Cardiac fibroblast (primary cell): ENCODE data around the gene EGLN1.

Experiments used
- DNase-seq, 2 donors: peaks; one replicate each; pipeline versions ENCODE4 v3.0.0 to v3.0.0-alpha.2; 2010; ENCODE audit warnings: low read depth in 2 of 2
- H3K4me3 ChIP-seq, 2 donors: replicated peaks in 1 of 2; 1 replicate in 1 of 2; 2 replicates in 1 of 2; pipeline ENCODE4 v1.5.1; 2011; ENCODE audit warnings: low read depth in 2 of 2, low read length in 2 of 2, mild to moderate bottlenecking in 2 of 2, moderate library complexity in 1 of 2
- TF ChIP-seq, protein P1 (sequence below): IDR thresholded peaks from one replicate; pipeline ENCODE4 v1.5.1; 2011; ENCODE audit warnings: low read depth, mild to moderate bottlenecking, low read length, inconsistent platforms

Gene EGLN1

GRCh38 chr1:231322880-231323530 lies 99.1 kb downstream of the EGLN1 start:
- TF ChIP-seq, protein P1, sequence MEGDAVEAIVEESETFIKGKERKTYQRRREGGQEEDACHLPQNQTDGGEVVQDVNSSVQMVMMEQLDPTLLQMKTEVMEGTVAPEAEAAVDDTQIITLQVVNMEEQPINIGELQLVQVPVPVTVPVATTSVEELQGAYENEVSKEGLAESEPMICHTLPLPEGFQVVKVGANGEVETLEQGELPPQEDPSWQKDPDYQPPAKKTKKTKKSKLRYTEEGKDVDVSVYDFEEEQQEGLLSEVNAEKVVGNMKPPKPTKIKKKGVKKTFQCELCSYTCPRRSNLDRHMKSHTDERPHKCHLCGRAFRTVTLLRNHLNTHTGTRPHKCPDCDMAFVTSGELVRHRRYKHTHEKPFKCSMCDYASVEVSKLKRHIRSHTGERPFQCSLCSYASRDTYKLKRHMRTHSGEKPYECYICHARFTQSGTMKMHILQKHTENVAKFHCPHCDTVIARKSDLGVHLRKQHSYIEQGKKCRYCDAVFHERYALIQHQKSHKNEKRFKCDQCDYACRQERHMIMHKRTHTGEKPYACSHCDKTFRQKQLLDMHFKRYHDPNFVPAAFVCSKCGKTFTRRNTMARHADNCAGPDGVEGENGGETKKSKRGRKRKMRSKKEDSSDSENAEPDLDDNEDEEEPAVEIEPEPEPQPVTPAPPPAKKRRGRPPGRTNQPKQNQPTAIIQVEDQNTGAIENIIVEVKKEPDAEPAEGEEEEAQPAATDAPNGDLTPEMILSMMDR = no peak
- no peak overlapping the region for H3K4me3 ChIP-seq
- DNase-seq = no peak

DNA sequence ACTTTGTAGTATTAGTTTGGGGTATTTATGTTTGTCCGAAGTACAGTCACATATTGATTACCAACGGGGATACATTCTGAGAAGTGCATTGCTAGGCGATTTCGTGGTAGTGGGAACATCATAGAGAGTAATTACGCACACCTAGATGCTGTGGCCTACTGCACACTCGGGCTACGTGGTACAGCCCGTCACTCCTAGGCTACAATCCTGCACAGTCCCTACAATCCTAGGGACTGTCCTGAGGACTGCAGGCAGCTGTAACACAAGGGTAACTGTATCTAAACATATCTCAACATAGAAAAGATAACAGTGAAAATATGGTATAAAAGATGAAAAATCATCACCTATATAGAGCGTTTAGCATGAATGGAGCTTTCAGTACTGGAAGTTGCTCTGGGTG lies 103.0 kb downstream of the EGLN1 start:
- TF ChIP-seq, protein P1 = no peak
- DNase-seq = no peak
- no peak overlapping the region for H3K4me3 ChIP-seq

- no peak for DNase-seq
- TF ChIP-seq, protein P1 = no peak
- H3K4me3 ChIP-seq = no peak overlapping the region
These were observed 103.5 kb downstream of the EGLN1 start for GRCh38 chr1:231318568-231318967.

DNA sequence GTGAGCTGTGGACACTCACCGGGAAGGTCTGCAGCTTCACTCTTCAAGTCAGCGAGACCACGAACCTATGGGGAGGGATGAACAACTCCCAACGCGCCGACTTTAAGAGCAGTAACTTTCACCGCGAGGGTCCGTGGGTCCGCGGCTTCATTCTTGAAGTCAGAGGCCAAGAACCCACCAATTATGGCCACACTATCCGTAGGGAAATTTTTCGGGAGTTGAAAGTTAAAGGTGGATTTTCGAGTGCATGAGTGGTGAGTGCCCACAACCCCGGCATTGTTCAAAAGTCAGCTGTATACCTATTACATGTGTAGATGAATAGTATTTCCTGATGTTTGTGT lies 104.1 kb downstream of the EGLN1 start:
- H3K4me3 ChIP-seq = no peak overlapping the region
- no peak for DNase-seq
- TF ChIP-seq, protein P1 = no peak

- TF ChIP-seq, protein P1 = no peak
- H3K4me3 ChIP-seq = no peak overlapping the region
- no peak for DNase-seq
These were observed 104.6 kb downstream of the EGLN1 start for GRCh38 chr1:231317306-231318014.

GRCh38 chr1:231315887-231316286 lies 106.2 kb downstream of the EGLN1 start:
- TF ChIP-seq, protein P1 = peak; percentile 65
- DNase-seq = peak; percentile 48 to 55
- no peak overlapping the region for H3K4me3 ChIP-seq
